Measurements from ENCODE around the gene SPSB2. TPM values are rescaled to one million over a fixed set of nuclear protein-coding genes. Genes with fewer than 3 reads are reported as not detected.
"Not testable (repeated sequence)": the region's sequence is repeated elsewhere in the genome, so short reads cannot be mapped to it uniquely, and the experiment has no call there.

Gene SPSB2
- total and polyA plus RNA-seq, 2 experiments from 2014 or later, result 12.3 to 13.5 TPM

GRCh38 chr12:6872073-6873048 lies 742 bp downstream of the SPSB2 start:
- Histone ChIP-seq H3K36me3 (peaks cover 19% of the 10 kb centered on the region), H3K27ac (peak overlapping the region; percentile 69), H3K4me3 (peak overlapping the region; percentile 57), H3K9me3 (ENCODE audit: low read depth) (no peaks in the 10 kb centered on the region), H3K27me3 (no peaks in the 10 kb centered on the region), H3K4me1 (ENCODE audit: low read depth) (peaks cover 12% of the 10 kb centered on the region)
- DNase-seq (ENCODE audit: low read depth in 1 of 2, low spot score in 1 of 2), result peak; percentile 79 to 91
- TF ChIP-seq, protein P1, sequence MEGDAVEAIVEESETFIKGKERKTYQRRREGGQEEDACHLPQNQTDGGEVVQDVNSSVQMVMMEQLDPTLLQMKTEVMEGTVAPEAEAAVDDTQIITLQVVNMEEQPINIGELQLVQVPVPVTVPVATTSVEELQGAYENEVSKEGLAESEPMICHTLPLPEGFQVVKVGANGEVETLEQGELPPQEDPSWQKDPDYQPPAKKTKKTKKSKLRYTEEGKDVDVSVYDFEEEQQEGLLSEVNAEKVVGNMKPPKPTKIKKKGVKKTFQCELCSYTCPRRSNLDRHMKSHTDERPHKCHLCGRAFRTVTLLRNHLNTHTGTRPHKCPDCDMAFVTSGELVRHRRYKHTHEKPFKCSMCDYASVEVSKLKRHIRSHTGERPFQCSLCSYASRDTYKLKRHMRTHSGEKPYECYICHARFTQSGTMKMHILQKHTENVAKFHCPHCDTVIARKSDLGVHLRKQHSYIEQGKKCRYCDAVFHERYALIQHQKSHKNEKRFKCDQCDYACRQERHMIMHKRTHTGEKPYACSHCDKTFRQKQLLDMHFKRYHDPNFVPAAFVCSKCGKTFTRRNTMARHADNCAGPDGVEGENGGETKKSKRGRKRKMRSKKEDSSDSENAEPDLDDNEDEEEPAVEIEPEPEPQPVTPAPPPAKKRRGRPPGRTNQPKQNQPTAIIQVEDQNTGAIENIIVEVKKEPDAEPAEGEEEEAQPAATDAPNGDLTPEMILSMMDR (IDR thresholded peaks at IDR 0.05; ENCODE audit: low read depth, low read length), result peak; percentile 98

DNA sequence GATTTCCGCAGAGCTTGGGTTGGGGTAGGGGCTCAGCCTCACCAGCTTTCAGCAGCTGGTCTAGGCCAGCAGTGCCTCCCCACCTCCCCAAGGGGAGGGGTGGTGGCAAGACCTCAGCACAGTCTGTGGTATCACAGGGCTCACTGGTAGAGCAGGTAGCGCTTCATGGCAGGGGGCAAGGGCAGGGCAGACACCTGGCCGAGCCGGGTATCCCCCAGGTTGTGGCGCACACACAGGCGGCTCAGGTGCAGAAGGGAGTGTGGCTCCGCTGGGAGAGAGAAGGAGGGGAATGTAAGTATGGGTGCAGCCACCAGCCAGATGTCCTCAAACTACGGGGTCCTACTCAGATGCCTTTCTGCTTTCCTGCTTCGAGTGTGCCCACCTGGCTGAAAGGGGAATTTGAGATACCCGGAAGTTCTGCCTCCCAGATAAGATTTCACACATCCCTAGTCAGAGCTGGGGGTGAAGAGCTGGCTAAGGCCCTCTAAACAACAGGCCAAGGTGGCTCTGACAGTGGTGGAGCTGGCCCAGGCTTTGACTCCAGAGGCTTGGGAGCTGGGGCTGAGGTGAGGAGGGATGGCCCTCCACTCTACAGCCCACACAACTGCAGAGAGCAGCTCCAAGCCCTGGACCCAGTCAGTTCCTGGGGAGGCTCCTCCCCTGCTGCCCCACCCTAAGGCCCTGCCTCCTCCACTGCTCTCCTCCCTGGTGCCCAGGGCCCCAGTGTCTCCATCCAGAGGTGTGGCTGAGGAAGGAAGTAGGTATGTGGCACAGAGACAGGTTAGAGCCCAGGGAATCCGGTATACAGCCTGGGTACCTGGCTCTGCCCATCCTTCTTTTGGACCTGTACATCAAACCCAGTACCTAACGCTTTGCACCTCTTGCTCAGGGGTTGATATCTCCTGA lies 1.8 kb downstream of the SPSB2 start:
- H3K27me3 ChIP-seq, result no peaks in the 10 kb centered on the region
- H3K27ac ChIP-seq, result peak overlapping the region; percentile 21
- DNase-seq (ENCODE audit: low read depth in 1 of 2, low spot score in 1 of 2), result peak in 1 of 2 donors; percentile 21
- peaks cover 19% of the 10 kb centered on the region for H3K36me3 ChIP-seq
- H3K9me3 ChIP-seq (ENCODE audit: low read depth), result no peaks in the 10 kb centered on the region
- peaks cover 12% of the 10 kb centered on the region for H3K4me1 ChIP-seq (ENCODE audit: low read depth)
- TF ChIP-seq, protein P1 (IDR thresholded peaks at IDR 0.05; ENCODE audit: low read depth, low read length), result no peak
- no peak overlapping the region for H3K4me3 ChIP-seq

DNA sequence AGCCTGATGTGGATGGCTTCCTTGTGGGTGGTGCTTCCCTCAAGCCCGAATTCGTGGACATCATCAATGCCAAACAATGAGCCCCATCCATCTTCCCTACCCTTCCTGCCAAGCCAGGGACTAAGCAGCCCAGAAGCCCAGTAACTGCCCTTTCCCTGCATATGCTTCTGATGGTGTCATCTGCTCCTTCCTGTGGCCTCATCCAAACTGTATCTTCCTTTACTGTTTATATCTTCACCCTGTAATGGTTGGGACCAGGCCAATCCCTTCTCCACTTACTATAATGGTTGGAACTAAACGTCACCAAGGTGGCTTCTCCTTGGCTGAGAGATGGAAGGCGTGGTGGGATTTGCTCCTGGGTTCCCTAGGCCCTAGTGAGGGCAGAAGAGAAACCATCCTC lies 2.8 kb downstream of the SPSB2 start:
- not testable (repeated sequence) for H3K4me3 ChIP-seq; H3K9me3 ChIP-seq (ENCODE audit: low read depth); H3K27me3 ChIP-seq; DNase-seq (ENCODE audit: low read depth in 1 of 2, low spot score in 1 of 2)
- Histone ChIP-seq H3K4me1 (ENCODE audit: low read depth) (peaks cover 12% of the 10 kb centered on the region), H3K36me3 (peaks cover 22% of the 10 kb centered on the region), H3K27ac (peak overlapping the region; percentile 21)

- TF ChIP-seq, protein P1 (IDR thresholded peaks at IDR 0.05; ENCODE audit: low read depth, low read length), result peak; percentile 86
- Histone ChIP-seq H3K27me3 (no peaks in the 10 kb centered on the region), H3K36me3 (peaks cover 29% of the 10 kb centered on the region), H3K27ac (peak overlapping the region; percentile 86), H3K4me3 (peak overlapping the region; percentile 97), H3K9me3 (ENCODE audit: low read depth) (no peaks in the 10 kb centered on the region), H3K4me1 (ENCODE audit: low read depth) (peaks cover 12% of the 10 kb centered on the region)
- peak; percentile 80 to 90 for DNase-seq (ENCODE audit: low read depth in 1 of 2, low spot score in 1 of 2)
These were observed 3.8 kb downstream of the SPSB2 start for GRCh38 chr12:6869049-6870021.

GRCh38 chr12:6868211-6869048 lies 4.7 kb downstream of the SPSB2 start:
- Histone ChIP-seq H3K4me3 (peak overlapping the region; percentile 97), H3K4me1 (ENCODE audit: low read depth) (peaks cover 7% of the 10 kb centered on the region), H3K9me3 (ENCODE audit: low read depth) (no peaks in the 10 kb centered on the region), H3K27me3 (no peaks in the 10 kb centered on the region), H3K27ac (peak overlapping the region; percentile 86), H3K36me3 (peaks cover 38% of the 10 kb centered on the region)
- TF ChIP-seq, protein P1 (IDR thresholded peaks at IDR 0.05; ENCODE audit: low read depth, low read length), result peak; percentile 35
- DNase-seq (ENCODE audit: low read depth in 1 of 2, low spot score in 1 of 2), result peak in 1 of 2 donors; percentile 16
